Sigmoid colon (tissue), 4 donors: Measurements from ENCODE around the gene OXTR.

ENCODE experiments used
- CTCF ChIP-seq, 4 experiments: fragments of 450-650 bp in 3 of 4; fragments of 200-600 bp in 1 of 4; IDR thresholded peaks; one replicate each; pipeline ENCODE4 v1.5.1; 2016 to 2019; ENCODE audit warnings: antibody characterized with exemption in 4 of 4, mild to moderate bottlenecking in 3 of 4, moderate library complexity in 2 of 4
- EP300 ChIP-seq, 4 donors: sonication (generic); formaldehyde crosslinking; IDR thresholded peaks; one replicate each; pipeline ENCODE4 v1.6.1; 2017; ENCODE audit warnings: antibody characterized with exemption in 4 of 4
- POLR2AphosphoS5 ChIP-seq, 4 donors: sonication (generic); formaldehyde crosslinking; IDR thresholded peaks; one replicate each; pipeline ENCODE4 v1.6.1; 2017; ENCODE audit warnings: antibody characterized with exemption in 4 of 4

DNA sequence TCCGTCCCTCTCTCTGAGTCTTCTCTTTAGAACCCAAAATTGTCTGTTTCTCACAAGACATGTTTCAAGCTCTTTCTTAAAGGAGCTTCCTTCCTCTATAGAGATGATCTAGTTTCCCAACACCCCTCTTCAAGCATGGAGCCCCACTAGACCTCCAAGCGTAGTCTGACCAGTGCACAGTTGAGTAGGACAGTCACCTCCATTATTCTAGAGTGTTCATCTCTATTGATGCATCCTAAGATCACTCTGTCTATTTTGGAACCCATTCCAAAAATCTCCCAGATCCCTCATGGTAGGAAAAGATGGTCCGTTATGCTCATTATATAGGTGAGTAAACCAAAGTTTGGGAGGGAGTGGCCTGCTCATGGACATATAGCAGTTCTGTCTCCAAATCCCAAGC is 39.9 kb downstream of the OXTR start:
- TF ChIP-seq POLR2AphosphoS5 (IDR thresholded peaks at IDR 0.05) (no peak), CTCF (IDR thresholded peaks at IDR 0.05) (no peak), EP300 (IDR thresholded peaks at IDR 0.05) (no peak)
